Activated CD4-positive, alpha-beta T cell treated with anti-CD3 and anti-CD28 coated beads, Interleukin-2, amount 10 ng/mL, durations not matched to agents 24 days and 14 days (primary cell): ENCODE measurements around the gene MTCH1. TPM values are rescaled to one million over a fixed set of nuclear protein-coding genes. Genes with fewer than 3 reads are reported as not detected.
A peak's percentile ranks its signal among the peaks of the same experiment; 100 is the strongest.
"Not testable (repeated sequence)": the region's sequence is repeated elsewhere in the genome, so short reads cannot be mapped to it uniquely, and the experiment has no call there.

Experiments used
- DNase-seq: peaks from one replicate; pipeline ENCODE4 v3.0.0; 2022
- H3K27ac Mint-ChIP-seq: one replicate; pipeline ENCODE4 v1.8.0; 2022; ENCODE audit warnings: mild to moderate bottlenecking, mixed read lengths
- H3K27me3 Mint-ChIP-seq: one replicate; pipeline ENCODE4 v1.8.0; 2022; ENCODE audit warnings: mixed read lengths
- H3K36me3 Mint-ChIP-seq: one replicate; pipeline ENCODE4 v1.8.0; 2022; ENCODE audit warnings: low read depth, mild to moderate bottlenecking, mixed read lengths
- H3K4me1 Mint-ChIP-seq: one replicate; pipeline ENCODE4 v1.8.0; 2021; ENCODE audit warnings: mixed read lengths
- H3K4me3 Mint-ChIP-seq: one replicate; pipeline ENCODE4 v1.8.0; 2022; ENCODE audit warnings: mild to moderate bottlenecking, moderate library complexity, mixed read lengths
- H3K9me3 Mint-ChIP-seq: one replicate; pipeline ENCODE4 v1.8.0; 2021; ENCODE audit warnings: mixed read lengths
- intact Hi-C: fragments of 100-400 bp; cut with micrococcal nuclease; formaldehyde crosslinking; loops from one replicate; pipeline ENCODE4 v1.15.1; 2023
- total RNA-seq: library from RNA; stranded (reverse); gene quantifications from 2 replicates; pipeline ENCODE4 v1.2.3, GENCODE V29; 2022

Gene MTCH1
- total RNA-seq, 1 donor from 2014 or later, result 119 TPM

GRCh38 chr6:36990401-36990800 is 4.4 kb upstream of the MTCH1 start:
- H3K4me3 Mint-ChIP-seq, DNase-seq, H3K27ac Mint-ChIP-seq, H3K9me3 Mint-ChIP-seq, H3K36me3 Mint-ChIP-seq, intact Hi-C loops, H3K4me1 Mint-ChIP-seq: not testable (repeated sequence)
- H3K27me3 Mint-ChIP-seq, result peaks cover 23% of the 10 kb centered on the region

DNA sequence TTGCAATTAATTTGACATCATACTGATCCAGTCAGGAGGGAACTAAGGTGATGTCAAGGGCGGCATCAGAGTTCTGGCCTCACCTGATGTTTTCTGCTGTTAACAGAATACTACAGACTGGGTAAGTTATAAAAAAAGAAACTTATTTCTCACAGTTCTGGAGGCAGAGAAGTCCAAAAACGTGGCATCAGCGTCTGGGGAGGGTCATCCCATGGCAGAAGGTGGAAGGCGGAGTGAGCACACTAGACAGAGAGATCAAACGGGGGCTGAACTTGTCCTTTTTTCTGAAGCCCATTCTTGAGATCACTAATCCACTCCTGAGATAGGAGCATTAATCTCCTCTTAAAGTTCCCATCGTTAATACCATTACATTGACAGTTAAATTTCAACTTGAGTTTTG is 3.3 kb upstream of the MTCH1 start:
- intact Hi-C loops, result loop anchor here (5.0 kb wide), 1 partner anchor 117 kb away; the partner anchor contains the start of gene PPIL1
- peaks cover 20% of the 10 kb centered on the region for H3K27me3 Mint-ChIP-seq

GRCh38 chr6:36986704-36987047 is 680 bp upstream of the MTCH1 start:
- Mint-ChIP-seq H3K27me3 (peaks cover 7% of the 10 kb centered on the region), H3K9me3 (no peaks in the 10 kb centered on the region), H3K4me1 (peaks cover 17% of the 10 kb centered on the region), H3K4me3 (no peak overlapping the region), H3K36me3 (peaks cover 7% of the 10 kb centered on the region), H3K27ac (peak overlapping the region; percentile 97)
- DNase-seq, result no peak
- intact Hi-C loops, result loop anchor here (1.0 to 5.0 kb wide), 6 partner anchors 23 to 186 kb away; partner anchors contain the start of genes C6orf89 and PPIL1

More for the DNA sequence above, 3.3 kb upstream of the MTCH1 start:
- H3K4me3 Mint-ChIP-seq, result no peak overlapping the region
- no peak for DNase-seq
- peaks cover 9% of the 10 kb centered on the region for H3K4me1 Mint-ChIP-seq
- no peaks in the 10 kb centered on the region for H3K9me3 Mint-ChIP-seq
- no peak overlapping the region for H3K27ac Mint-ChIP-seq
- peaks cover 3% of the 10 kb centered on the region for H3K36me3 Mint-ChIP-seq

- Mint-ChIP-seq H3K9me3 (no peaks in the 10 kb centered on the region), H3K27ac (no peak overlapping the region), H3K27me3 (peaks cover 4% of the 10 kb centered on the region), H3K36me3 (peaks cover 14% of the 10 kb centered on the region), H3K4me3 (no peak overlapping the region), H3K4me1 (peaks cover 22% of the 10 kb centered on the region)
- intact Hi-C loops, result loop anchor here (5.0 kb wide), 1 partner anchor 113 kb away; the partner anchor contains the start of gene PPIL1
- DNase-seq, result peak; percentile 68
Measured at GRCh38 chr6:36985417-36985807, 584 bp downstream of the MTCH1 start.

GRCh38 chr6:36984581-36985416 is 1.2 kb downstream of the MTCH1 start:
- Mint-ChIP-seq H3K36me3 (peaks cover 16% of the 10 kb centered on the region), H3K9me3 (no peaks in the 10 kb centered on the region), H3K27me3 (peaks cover 4% of the 10 kb centered on the region), H3K4me1 (peaks cover 28% of the 10 kb centered on the region), H3K27ac (no peak overlapping the region), H3K4me3 (no peak overlapping the region)
- intact Hi-C loops, result loop anchor here (5.0 kb wide), 1 partner anchor 112 kb away; the partner anchor contains the start of gene PPIL1
- peak; percentile 83 for DNase-seq

GRCh38 chr6:36983538-36983937 is 2.5 kb downstream of the MTCH1 start:
- H3K27ac Mint-ChIP-seq, result no peak overlapping the region
- intact Hi-C loops, result no loop called here
- no peak for DNase-seq

GRCh38 chr6:36980876-36981619 is 4.9 kb downstream of the MTCH1 start:
- DNase-seq, result no peak
- Mint-ChIP-seq H3K9me3 (no peaks in the 10 kb centered on the region), H3K4me1 (peaks cover 28% of the 10 kb centered on the region), H3K36me3 (peaks cover 37% of the 10 kb centered on the region), H3K27ac (peak overlapping the region; percentile 30), H3K4me3 (no peak overlapping the region), H3K27me3 (no peaks in the 10 kb centered on the region)
- intact Hi-C loops, result no loop called here

More at GRCh38 chr6:36983538-36983937, 2.5 kb downstream of the MTCH1 start:
- Mint-ChIP-seq H3K36me3 (peaks cover 21% of the 10 kb centered on the region), H3K4me1 (peaks cover 37% of the 10 kb centered on the region), H3K9me3 (no peaks in the 10 kb centered on the region), H3K4me3 (no peak overlapping the region), H3K27me3 (peaks cover 2% of the 10 kb centered on the region)

GRCh38 chr6:36980129-36980528 is 5.9 kb downstream of the MTCH1 start:
- no peaks in the 10 kb centered on the region for H3K9me3 Mint-ChIP-seq
- H3K27ac Mint-ChIP-seq, result peak overlapping the region; percentile 30
- H3K27me3 Mint-ChIP-seq, result no peaks in the 10 kb centered on the region
- H3K36me3 Mint-ChIP-seq, result peaks cover 45% of the 10 kb centered on the region
- no peak for DNase-seq
- H3K4me1 Mint-ChIP-seq, result peaks cover 28% of the 10 kb centered on the region
- H3K4me3 Mint-ChIP-seq, result no peak overlapping the region
- intact Hi-C loops, result no loop called here

DNA sequence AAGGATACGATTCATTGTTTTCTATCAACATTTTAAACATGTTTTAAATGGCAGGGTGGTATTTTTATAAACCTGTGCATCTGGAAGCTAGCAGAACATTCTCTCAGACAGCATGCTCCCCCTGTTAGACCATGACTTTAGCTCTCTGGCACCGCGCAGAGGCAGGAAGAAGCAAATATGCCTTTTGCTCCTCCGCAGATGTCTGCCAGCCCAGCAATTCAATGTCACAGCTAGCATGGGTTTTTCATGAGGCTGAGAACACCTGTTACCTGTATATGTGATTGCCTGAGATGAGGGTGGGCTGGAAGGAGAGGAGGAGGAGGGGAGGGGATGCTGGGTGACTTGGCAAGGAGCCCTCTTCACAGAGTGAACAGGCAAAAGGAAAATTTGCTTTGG is 6.7 kb downstream of the MTCH1 start:
- DNase-seq, result peak; percentile 81
- intact Hi-C loops, result no loop called here
- peaks cover 48% of the 10 kb centered on the region for H3K36me3 Mint-ChIP-seq

DNA sequence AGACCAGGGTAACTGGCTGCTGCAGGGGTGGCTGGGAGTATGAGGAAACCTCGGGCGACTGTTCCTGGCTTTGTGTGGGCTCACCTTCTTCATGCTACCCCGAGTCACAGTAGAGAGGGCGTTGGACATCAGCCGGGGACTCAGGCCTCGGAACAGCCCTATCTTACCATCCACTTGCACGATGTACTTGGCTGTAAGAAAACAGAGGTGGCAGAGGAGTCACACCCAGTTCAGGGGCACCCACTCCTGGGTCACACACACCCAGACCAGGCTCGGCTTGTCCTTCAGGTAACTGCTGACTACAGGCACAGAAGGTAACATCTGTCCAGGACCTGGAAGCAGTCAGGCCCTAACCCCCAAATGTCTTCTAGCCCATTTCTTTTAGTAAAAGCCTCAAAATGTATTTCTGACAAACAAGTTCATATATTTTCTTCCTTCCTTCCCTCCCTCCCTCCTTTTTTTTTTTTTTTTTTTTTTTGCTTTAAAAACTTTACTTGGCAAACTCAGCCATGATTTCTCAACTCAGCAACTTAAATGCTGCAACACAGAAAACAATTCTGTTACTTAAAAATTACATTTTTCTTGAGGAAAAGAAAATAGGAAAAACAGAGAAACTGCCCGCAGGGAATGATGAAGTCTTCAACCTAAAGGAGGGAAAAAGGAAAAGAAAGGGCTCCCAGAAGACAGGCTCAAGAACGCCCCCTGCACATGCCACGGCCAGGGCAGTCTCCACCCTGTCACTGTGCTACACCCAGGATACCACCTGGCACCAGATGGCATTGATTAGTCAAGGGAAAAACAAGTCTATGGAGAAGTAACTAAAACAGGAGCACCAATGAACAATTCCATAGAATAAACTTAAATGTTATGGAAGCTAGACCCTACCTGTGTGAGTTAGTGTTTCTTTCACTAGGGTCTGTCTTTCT is 7.3 kb downstream of the MTCH1 start:
- no peaks in the 10 kb centered on the region for H3K27me3 Mint-ChIP-seq
- H3K9me3 Mint-ChIP-seq, result no peaks in the 10 kb centered on the region
- no peak overlapping the region for H3K4me3 Mint-ChIP-seq
- peaks cover 28% of the 10 kb centered on the region for H3K4me1 Mint-ChIP-seq
- DNase-seq, result no peak
- H3K36me3 Mint-ChIP-seq, result peaks cover 51% of the 10 kb centered on the region
- H3K27ac Mint-ChIP-seq, result no peak overlapping the region
- intact Hi-C loops, result no loop called here

More for the DNA sequence above, 6.7 kb downstream of the MTCH1 start:
- Mint-ChIP-seq H3K4me1 (peaks cover 28% of the 10 kb centered on the region), H3K9me3 (no peaks in the 10 kb centered on the region), H3K27ac (no peak overlapping the region), H3K27me3 (no peaks in the 10 kb centered on the region), H3K4me3 (no peak overlapping the region)

- DNase-seq, result no peak
- H3K27me3 Mint-ChIP-seq, result no peaks in the 10 kb centered on the region
Measured at GRCh38 chr6:36977470-36977941, 8.5 kb downstream of the MTCH1 start.

GRCh38 chr6:36976931-36977330 is 9.1 kb downstream of the MTCH1 start:
- H3K4me3 Mint-ChIP-seq, result no peak overlapping the region
- peaks cover 22% of the 10 kb centered on the region for H3K4me1 Mint-ChIP-seq
- H3K27ac Mint-ChIP-seq, result no peak overlapping the region
- DNase-seq, result no peak
- no peaks in the 10 kb centered on the region for H3K9me3 Mint-ChIP-seq
- no peaks in the 10 kb centered on the region for H3K27me3 Mint-ChIP-seq
- intact Hi-C loops, result no loop called here
- H3K36me3 Mint-ChIP-seq, result peaks cover 64% of the 10 kb centered on the region

More at GRCh38 chr6:36977470-36977941, 8.5 kb downstream of the MTCH1 start:
- H3K36me3 Mint-ChIP-seq, result peaks cover 61% of the 10 kb centered on the region
- intact Hi-C loops, result no loop called here
- no peak overlapping the region for H3K27ac Mint-ChIP-seq
- no peaks in the 10 kb centered on the region for H3K9me3 Mint-ChIP-seq
- no peak overlapping the region for H3K4me3 Mint-ChIP-seq
- H3K4me1 Mint-ChIP-seq, result peaks cover 25% of the 10 kb centered on the region

DNA sequence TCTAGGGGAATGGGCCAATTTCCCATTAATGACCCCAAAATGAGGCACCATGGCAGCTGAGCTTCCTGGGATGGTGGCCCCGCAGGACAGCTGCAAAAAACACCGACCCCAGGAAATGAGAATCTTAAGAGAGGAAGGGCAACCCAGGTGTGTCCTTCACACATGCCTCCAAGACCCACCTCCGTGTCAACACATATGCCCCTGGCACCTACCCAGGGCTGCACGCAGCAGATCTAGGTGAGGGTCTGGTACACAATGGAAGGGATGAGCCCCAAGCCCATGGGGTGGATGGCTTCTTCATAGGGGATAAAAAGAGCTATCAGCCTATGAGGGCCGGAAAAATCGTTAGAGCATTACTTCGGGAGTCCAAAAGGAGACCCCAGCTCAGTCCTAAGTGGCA is 9.5 kb downstream of the MTCH1 start:
- no peak for DNase-seq
- no peaks in the 10 kb centered on the region for H3K27me3 Mint-ChIP-seq
- H3K27ac Mint-ChIP-seq, result no peak overlapping the region
- peaks cover 18% of the 10 kb centered on the region for H3K4me1 Mint-ChIP-seq
- H3K36me3 Mint-ChIP-seq, result peaks cover 64% of the 10 kb centered on the region
- H3K9me3 Mint-ChIP-seq, result no peaks in the 10 kb centered on the region
- no peak overlapping the region for H3K4me3 Mint-ChIP-seq
- intact Hi-C loops, result no loop called here
